ENCODE measurements around the gene EPHB6.

EPHB6 gene

GRCh38 chr7:142833174-142834048, 21.5 kb upstream of the EPHB6 start:
- DNase-seq, result no peak

GRCh38 chr7:142835487-142835886, 19.4 kb upstream of the EPHB6 start:
- no peak for DNase-seq

- no peak for DNase-seq
These were observed 18.4 kb upstream of the EPHB6 start for GRCh38 chr7:142836426-142836825.

GRCh38 chr7:142838461-142839213, 16.2 kb upstream of the EPHB6 start:
- DNase-seq, result no peak

- DNase-seq, result no peak
These were observed 12.6 kb upstream of the EPHB6 start for GRCh38 chr7:142842251-142842766.

GRCh38 chr7:142847353-142847752, 7.5 kb upstream of the EPHB6 start:
- DNase-seq, result no peak

GRCh38 chr7:142851269-142851668, 3.6 kb upstream of the EPHB6 start:
- DNase-seq, result no peak

GRCh38 chr7:142851919-142852318, 3.0 kb upstream of the EPHB6 start:
- DNase-seq, result no peak

GRCh38 chr7:142853739-142854371, 1.0 kb upstream of the EPHB6 start:
- DNase-seq, result peak; percentile 45

- no peak for DNase-seq
These were observed 353 bp downstream of the EPHB6 start for GRCh38 chr7:142855114-142855743.

GRCh38 chr7:142855756-142856564, 1.1 kb downstream of the EPHB6 start:
- no peak for DNase-seq

- no peak for DNase-seq
These were observed 1.8 kb downstream of the EPHB6 start for GRCh38 chr7:142856565-142857245.

GRCh38 chr7:142857625-142858024, 2.7 kb downstream of the EPHB6 start:
- DNase-seq, result no peak

GRCh38 chr7:142859411-142859810, 4.5 kb downstream of the EPHB6 start:
- DNase-seq, result no peak

GRCh38 chr7:142859829-142860228, 5.0 kb downstream of the EPHB6 start:
- DNase-seq, result peak; percentile 38

- no peak for DNase-seq
These were observed 6.1 kb downstream of the EPHB6 start for GRCh38 chr7:142860968-142861367.

GRCh38 chr7:142862351-142862750, 7.5 kb downstream of the EPHB6 start:
- DNase-seq, result no peak

GRCh38 chr7:142862786-142863400, 8.0 kb downstream of the EPHB6 start:
- DNase-seq, result no peak

- no peak for DNase-seq
These were observed 9.2 kb downstream of the EPHB6 start for GRCh38 chr7:142863891-142864685.

Data from HCEC 1CT (cell line).